Measurements from ENCODE around the gene IPPK.

- TF ChIP-seq CTCF (conservative IDR thresholded peaks at IDR 0.05) (no peak), ZFX (IDR thresholded peaks at IDR 0.05) (no peak)
These were observed 27.4 kb downstream of the IPPK start for GRCh38 chr9:92642564-92642963.
